ENCODE measurements around the gene NEK11. TPM values are rescaled to one million over a fixed set of nuclear protein-coding genes. Genes with fewer than 3 reads are reported as not detected.
A peak's percentile ranks its signal among the peaks of the same experiment; 100 is the strongest.

Gene NEK11
- total RNA-seq, 4 donors from 2014 or later, result 3.5 to 8.6 (median 5.5) TPM

DNA sequence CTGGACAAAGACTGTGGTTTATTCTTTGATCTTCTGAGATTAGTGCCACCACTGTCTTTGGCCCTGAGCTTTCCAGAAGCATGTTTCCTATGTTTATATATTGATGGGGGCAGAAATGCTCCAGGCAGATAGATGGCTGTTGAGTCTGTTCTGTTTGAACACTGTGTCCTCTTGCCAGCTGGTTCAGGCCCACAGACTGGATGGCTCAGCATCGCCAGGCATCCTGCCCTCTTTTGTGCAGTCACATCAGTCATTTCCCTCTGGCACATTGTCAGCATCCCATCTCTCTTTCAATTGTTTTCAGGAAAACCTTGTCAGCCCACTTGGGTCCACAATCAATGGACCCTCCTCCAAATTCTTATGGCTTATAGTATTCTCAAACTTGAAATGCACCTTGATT lies 141.2 kb downstream of the NEK11 start:
- H3K4me1 ChIP-seq, result no peaks in the 10 kb centered on the region
- H3K36me3 ChIP-seq, result no peaks in the 10 kb centered on the region
- TF ChIP-seq, protein P1, sequence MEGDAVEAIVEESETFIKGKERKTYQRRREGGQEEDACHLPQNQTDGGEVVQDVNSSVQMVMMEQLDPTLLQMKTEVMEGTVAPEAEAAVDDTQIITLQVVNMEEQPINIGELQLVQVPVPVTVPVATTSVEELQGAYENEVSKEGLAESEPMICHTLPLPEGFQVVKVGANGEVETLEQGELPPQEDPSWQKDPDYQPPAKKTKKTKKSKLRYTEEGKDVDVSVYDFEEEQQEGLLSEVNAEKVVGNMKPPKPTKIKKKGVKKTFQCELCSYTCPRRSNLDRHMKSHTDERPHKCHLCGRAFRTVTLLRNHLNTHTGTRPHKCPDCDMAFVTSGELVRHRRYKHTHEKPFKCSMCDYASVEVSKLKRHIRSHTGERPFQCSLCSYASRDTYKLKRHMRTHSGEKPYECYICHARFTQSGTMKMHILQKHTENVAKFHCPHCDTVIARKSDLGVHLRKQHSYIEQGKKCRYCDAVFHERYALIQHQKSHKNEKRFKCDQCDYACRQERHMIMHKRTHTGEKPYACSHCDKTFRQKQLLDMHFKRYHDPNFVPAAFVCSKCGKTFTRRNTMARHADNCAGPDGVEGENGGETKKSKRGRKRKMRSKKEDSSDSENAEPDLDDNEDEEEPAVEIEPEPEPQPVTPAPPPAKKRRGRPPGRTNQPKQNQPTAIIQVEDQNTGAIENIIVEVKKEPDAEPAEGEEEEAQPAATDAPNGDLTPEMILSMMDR (IDR thresholded peaks at IDR 0.05), result no peak
- H3K9me3 ChIP-seq, result no peaks in the 10 kb centered on the region
- no peak for DNase-seq
- H3K4me3 ChIP-seq, result no peak overlapping the region
- no peak overlapping the region for H3K27ac ChIP-seq
- no peaks in the 10 kb centered on the region for H3K27me3 ChIP-seq

DNA sequence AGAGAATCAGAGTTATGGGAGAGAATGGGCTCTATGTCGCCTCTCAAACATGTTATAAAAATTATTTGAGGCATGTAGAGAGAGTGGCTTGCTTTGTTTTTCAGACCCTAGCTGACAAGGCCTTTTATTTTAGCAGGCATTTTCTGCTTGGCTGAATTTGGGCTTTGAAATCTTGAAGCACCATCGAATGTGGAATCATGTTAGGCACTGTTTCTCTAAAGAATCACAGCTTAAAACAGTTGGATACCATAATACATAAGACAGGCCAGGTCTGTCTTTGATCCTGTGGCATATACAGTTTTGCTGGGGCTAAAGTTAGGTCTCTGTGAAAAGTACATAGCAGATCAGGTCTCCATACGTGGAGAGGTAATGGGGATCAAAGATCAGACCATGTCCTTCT lies 142.7 kb downstream of the NEK11 start:
- Histone ChIP-seq H3K27me3 (no peaks in the 10 kb centered on the region), H3K4me3 (no peak overlapping the region), H3K4me1 (no peaks in the 10 kb centered on the region), H3K9me3 (no peaks in the 10 kb centered on the region), H3K36me3 (no peaks in the 10 kb centered on the region), H3K27ac (no peak overlapping the region)
- DNase-seq, result no peak
- TF ChIP-seq, protein P1 (IDR thresholded peaks at IDR 0.05), result no peak
- no peak for TF ChIP-seq POLR2A (IDR thresholded peaks at IDR 0.05)

DNA sequence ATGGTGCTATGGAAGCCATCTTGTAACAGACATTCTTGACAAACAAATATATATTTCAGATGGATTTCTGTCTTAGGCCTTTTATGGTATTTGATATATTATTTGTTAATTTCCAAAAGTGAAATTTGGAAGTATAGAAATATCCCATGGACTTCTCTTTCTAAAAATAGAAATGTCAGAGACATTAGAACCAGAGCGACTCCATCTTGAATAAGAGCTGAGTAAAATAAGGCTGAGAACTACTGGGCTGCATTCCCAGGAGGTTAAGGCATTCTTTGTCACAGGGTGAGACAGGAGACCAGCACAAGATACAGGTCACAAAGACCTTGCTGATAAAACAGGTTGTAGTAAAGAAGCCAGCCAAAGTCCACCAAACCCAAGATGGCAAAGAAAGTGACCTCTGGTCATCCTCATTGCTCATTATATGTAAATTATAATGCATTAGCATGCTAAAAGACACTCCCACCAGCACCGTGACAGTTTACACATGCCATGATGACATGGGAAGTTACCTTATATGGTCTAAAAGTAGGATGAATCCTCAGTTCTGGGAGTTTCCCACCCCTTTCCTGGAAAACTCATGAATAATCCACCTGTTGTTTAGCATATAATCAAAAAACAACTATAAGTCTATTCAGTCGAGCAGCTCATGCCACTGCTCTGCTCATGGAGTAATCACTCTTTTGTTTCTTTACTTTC lies 146.0 kb downstream of the NEK11 start:
- Histone ChIP-seq H3K9me3 (no peaks in the 10 kb centered on the region), H3K4me1 (no peaks in the 10 kb centered on the region), H3K27me3 (no peaks in the 10 kb centered on the region), H3K27ac (no peak overlapping the region), H3K4me3 (no peak overlapping the region), H3K36me3 (no peaks in the 10 kb centered on the region)
- DNase-seq, result no peak
- TF ChIP-seq, protein P1 (IDR thresholded peaks at IDR 0.05), result no peak
- no peak for TF ChIP-seq POLR2A (IDR thresholded peaks at IDR 0.05)

DNA sequence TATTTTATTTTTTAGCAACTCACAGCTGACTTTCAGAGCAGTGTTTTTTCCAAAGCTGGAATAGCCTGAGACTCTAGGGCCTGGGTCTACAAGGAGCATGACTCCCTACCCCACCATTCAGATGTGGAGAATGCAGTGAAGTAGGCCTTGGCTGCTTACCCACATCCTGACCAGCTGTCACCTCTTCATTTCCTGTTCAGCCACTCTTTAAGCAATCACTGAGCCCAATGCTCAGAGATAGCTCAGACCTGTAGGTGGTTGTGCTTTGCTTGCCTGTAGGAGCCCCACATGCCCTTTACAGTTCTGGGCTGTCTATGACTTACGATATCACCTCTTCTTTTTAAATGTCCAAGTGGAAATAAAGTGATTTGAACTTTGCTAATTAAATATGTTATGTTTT lies 148.1 kb downstream of the NEK11 start:
- Histone ChIP-seq H3K4me1 (no peaks in the 10 kb centered on the region), H3K27ac (no peak overlapping the region), H3K27me3 (no peaks in the 10 kb centered on the region), H3K4me3 (no peak overlapping the region), H3K36me3 (no peaks in the 10 kb centered on the region), H3K9me3 (no peaks in the 10 kb centered on the region)
- DNase-seq, result peak in 1 of 3 donors; percentile 47
- TF ChIP-seq, protein P1 (IDR thresholded peaks at IDR 0.05), result no peak
- TF ChIP-seq POLR2A (IDR thresholded peaks at IDR 0.05), result no peak

DNA sequence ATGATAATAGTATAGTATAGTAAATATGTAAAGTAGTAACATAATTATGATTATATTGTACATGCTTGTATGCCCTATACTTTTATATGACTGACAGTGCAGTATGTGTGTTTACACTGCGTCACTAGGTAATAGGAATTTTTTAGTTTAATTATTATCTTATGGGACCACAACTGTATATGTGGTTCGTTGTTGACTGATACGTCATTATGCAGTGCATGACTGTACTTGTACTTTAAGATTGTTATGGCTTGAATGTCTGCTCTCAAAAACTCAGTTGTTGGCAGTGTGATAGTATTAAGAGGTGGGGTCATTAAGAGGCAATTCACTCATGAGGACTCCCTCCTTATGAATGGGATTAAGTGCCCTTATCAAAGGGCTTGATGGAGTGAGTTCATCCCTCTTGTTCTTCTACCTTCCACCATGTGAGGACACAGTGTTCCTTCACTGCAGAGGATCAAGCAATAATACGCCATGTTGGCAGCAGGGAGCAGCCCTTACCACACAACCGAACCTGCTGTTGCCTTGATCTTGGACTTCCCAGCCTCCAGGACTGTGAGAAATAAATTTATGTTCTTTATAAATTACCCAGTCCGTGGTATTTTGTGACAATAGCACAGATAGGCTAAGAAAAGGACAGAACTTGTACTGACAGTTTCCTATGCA lies 152.2 kb downstream of the NEK11 start:
- H3K27ac ChIP-seq, result no peak overlapping the region
- TF ChIP-seq POLR2A (IDR thresholded peaks at IDR 0.05), result no peak
- TF ChIP-seq, protein P1 (IDR thresholded peaks at IDR 0.05), result no peak
- H3K27me3 ChIP-seq, result no peaks in the 10 kb centered on the region
- H3K4me3 ChIP-seq, result no peak overlapping the region
- no peak for DNase-seq
- H3K4me1 ChIP-seq, result no peaks in the 10 kb centered on the region
- H3K36me3 ChIP-seq, result no peaks in the 10 kb centered on the region
- H3K9me3 ChIP-seq, result no peaks in the 10 kb centered on the region

Measured in Peyer's patch (tissue), 4 donors.